Kidney epithelial cell (primary cell): ENCODE data around the gene SEMA5A. TPM values are rescaled to one million over a fixed set of nuclear protein-coding genes. Genes with fewer than 3 reads are reported as not detected.
"Not testable (repeated sequence)": the region's sequence is repeated elsewhere in the genome, so short reads cannot be mapped to it uniquely, and the experiment has no call there.

ENCODE experiments used
- DNase-seq: peaks from one replicate; pipeline ENCODE4 v3.0.0-alpha.2; 2010; ENCODE audit warnings: low read depth
- H3K27me3 ChIP-seq: 2 replicates; pipeline ENCODE4 v1.6.0; 2011; ENCODE audit warnings: low read length; ENCODE audit not compliant: control insufficient read depth, insufficient read depth
- H3K36me3 ChIP-seq: 2 replicates; pipeline ENCODE4 v1.5.1; 2011; ENCODE audit warnings: low read length; ENCODE audit not compliant: control insufficient read depth, insufficient read depth
- H3K4me3 ChIP-seq: 2 replicates; pipeline ENCODE4 v1.5.1; 2011; ENCODE audit warnings: low read depth, mild to moderate bottlenecking, control low read depth, low read length
- total RNA-seq: library from RNA; depleted of rRNA; stranded (reverse); fragments of >200 nt; gene quantifications from 2 replicates; pipeline ENCODE4 v1.2.3, GENCODE V29; 2015
- TF ChIP-seq, protein P1 (sequence below): IDR thresholded peaks from 2 replicates; pipeline ENCODE4 v1.5.1; 2011; ENCODE audit warnings: mild to moderate bottlenecking, moderate library complexity, low read length, control low read depth, inconsistent platforms; ENCODE audit not compliant: insufficient read depth, poor library complexity, severe bottlenecking

The SEMA5A gene
- total RNA-seq, 1 donor from 2014 or later: 4.7 TPM

DNA sequence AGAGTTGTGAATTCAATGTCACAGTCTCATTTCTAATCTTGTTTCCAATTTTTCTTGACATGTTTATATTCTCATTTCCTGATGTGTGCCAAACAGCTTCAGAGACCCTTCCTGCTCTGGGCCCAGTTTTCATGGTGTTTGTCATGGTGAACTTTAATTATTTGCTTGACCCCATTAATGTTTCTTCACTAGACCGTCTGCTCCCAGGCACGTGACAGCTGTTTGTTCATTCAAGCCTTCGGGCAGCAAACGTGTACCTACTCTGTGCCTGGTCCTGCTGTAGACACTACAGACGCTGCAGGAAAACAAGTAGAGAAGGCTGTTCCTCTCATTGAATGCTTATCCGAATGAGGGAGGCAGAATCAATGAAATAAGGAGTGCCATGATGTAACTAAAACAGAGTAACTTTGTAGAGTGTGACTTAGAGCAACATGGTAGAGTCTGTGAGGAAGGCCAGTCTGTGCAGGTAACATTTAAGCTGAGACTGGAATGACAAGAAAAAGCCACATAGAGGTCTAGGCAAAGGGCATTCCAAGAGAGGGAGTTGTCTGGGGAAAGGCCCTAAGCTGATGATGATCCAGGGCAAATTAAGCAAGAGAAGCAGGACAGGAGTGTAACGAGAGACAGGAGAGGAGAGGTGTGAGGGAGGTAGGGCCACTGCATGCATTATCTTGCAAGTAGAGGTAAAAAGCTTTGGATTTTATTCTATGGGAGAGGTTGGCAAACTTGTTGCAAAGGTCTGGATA is 191.4 kb downstream of the SEMA5A start:
- DNase-seq: no peak
- TF ChIP-seq, protein P1, sequence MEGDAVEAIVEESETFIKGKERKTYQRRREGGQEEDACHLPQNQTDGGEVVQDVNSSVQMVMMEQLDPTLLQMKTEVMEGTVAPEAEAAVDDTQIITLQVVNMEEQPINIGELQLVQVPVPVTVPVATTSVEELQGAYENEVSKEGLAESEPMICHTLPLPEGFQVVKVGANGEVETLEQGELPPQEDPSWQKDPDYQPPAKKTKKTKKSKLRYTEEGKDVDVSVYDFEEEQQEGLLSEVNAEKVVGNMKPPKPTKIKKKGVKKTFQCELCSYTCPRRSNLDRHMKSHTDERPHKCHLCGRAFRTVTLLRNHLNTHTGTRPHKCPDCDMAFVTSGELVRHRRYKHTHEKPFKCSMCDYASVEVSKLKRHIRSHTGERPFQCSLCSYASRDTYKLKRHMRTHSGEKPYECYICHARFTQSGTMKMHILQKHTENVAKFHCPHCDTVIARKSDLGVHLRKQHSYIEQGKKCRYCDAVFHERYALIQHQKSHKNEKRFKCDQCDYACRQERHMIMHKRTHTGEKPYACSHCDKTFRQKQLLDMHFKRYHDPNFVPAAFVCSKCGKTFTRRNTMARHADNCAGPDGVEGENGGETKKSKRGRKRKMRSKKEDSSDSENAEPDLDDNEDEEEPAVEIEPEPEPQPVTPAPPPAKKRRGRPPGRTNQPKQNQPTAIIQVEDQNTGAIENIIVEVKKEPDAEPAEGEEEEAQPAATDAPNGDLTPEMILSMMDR: no peak
- Histone ChIP-seq H3K36me3 (no peaks in the 10 kb centered on the region), H3K4me3 (no peak overlapping the region), H3K27me3 (no peaks in the 10 kb centered on the region)

DNA sequence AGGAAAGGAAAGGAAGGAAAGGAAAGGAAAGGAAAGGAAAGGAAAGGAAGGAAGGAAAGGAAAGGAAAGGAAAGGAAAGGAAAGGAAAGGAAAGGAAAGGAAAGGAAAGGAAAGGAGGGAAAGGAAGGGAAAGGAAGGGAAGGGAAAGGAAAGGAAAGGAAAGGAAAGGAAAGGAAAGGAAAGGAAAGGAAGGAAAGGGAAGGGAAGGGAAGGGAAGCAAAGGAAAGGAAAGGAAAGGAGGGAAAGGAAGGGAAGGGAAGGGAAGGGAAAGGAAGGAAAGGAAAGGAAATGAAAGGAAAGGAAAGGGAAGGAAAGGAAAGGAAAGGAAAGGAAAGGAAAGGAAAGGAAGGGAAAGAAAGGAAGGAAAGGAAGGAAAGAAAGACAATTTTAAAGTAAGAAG is 192.8 kb downstream of the SEMA5A start:
- not testable (repeated sequence) for H3K27me3 ChIP-seq, DNase-seq, H3K4me3 ChIP-seq, H3K36me3 ChIP-seq

DNA sequence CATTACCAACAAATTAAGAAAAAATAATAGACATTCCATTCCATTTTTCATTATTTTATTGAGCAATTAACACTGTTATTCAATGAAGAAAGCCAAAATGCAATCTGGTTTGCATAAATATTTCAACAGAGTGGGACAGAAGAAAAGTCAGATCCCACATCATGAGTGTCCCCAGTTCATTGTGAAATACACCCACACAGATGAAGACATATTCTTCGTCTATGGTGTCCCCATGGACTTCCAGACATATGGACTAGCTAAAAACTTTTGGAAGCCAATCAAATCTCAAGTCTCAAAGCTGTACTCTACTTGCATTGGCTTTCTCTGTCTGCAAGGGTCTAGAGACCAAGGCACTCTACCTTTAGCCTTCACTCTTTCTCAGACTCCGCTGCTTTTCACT is 194.3 kb downstream of the SEMA5A start:
- no peaks in the 10 kb centered on the region for H3K36me3 ChIP-seq
- TF ChIP-seq, protein P1: no peak
- no peak overlapping the region for H3K4me3 ChIP-seq
- DNase-seq: no peak
- H3K27me3 ChIP-seq: no peaks in the 10 kb centered on the region

DNA sequence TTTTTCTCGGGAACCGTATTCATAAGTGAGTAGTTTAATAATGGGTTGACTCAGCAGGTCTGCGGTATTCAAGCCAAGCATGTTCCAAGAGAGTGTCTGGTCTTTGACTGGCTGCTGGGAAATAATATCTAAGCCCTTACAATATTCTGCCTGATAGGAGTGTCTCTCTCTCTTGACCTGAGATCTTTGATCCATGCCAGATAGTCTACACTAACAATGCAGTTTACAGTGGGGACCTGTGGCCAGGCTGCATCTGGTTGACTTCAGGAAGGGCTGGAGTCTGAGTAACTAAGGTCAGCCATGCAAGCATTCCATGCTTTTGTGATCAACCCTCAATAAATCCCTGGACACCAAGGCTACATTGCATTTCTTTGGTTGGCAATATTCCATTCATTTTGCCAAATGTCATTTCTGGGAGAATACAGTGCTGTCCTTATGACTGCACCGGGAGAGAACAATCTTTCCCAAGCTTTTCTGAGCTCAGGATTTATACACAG is 195.5 kb downstream of the SEMA5A start:
- H3K4me3 ChIP-seq: no peak overlapping the region
- TF ChIP-seq, protein P1: no peak
- DNase-seq: no peak
- H3K27me3 ChIP-seq: no peaks in the 10 kb centered on the region
- no peaks in the 10 kb centered on the region for H3K36me3 ChIP-seq

DNA sequence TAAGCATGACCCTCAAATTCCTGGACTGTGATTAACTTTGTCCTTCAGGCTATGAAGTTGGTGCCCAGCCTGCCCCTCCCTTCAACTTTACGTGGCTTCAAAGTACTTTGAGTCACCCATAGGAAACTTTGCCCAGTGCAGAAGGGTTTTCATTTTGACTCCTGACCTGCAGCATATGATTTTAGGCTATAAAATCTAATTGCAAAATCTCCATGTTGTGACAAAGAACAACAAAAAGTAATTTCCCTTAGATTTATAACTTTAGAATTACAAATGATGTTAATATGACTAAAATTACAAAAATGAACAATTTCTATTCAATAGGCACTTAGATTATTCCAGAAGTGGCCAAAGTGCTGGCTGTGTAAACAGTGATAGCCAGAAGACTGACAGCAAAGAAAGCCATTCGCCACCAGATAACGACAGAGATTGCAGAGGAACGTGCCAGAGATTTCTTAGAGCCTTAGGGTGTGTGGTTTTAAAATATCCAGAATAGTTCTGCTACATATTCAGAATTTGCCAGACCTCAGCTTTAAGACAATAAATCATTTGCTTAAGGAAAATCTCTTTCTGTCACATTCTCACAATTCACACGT is 197.4 kb downstream of the SEMA5A start:
- no peak for DNase-seq
- TF ChIP-seq, protein P1: no peak
- Histone ChIP-seq H3K27me3 (no peaks in the 10 kb centered on the region), H3K36me3 (no peaks in the 10 kb centered on the region), H3K4me3 (no peak overlapping the region)

DNA sequence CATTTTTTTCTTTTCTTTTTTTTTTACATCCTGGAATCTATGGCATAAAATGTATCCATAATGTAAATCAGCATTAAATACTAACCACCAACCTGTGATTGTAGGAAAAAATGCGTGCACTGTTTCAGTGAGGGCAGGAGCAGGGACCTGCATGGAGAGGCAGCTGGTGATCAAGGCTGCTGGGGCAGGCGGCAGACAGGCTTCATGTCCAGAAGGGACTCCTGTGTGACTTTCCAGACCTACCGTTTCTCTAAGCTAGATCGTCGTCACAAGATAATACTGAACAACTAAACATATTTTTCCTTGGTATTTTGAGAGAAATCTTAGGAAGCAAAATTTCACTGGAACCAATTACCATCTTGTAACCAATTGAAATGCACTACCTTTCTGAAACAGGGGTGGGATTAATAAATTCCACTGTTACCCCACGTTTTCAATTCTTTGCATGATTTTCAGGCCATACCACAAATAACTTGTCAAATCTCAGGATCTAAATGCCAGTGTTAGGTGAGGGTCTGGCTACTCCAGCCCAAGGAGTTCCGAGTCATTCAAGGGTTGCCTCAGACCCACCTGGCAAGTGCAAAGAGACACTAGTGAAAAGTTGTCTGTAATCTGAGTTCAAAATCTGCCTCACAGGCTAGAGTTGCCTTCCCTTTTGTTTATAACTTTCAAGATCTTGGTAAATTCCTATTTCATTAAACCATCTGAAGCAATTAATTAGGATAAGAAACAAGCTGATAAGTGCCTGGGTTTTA is 198.2 kb downstream of the SEMA5A start:
- no peak for DNase-seq
- Histone ChIP-seq H3K27me3 (no peaks in the 10 kb centered on the region), H3K4me3 (no peak overlapping the region), H3K36me3 (no peaks in the 10 kb centered on the region)
- TF ChIP-seq, protein P1: no peak
